Activated T-helper 9 cell treated with anti-CD3 and anti-CD28 coated beads, Interleukin-2, amount 50 U/mL, for 16 hours (primary cell): Measurements from ENCODE around the gene MAGEB17.
"Not testable (repeated sequence)": the region's sequence is repeated elsewhere in the genome, so short reads cannot be mapped to it uniquely, and the experiment has no call there.

Experiments used
- DNase-seq: peaks from one replicate; pipeline ENCODE4 v3.0.0-alpha.2; 2020; ENCODE audit warnings: low read depth

Gene MAGEB17

GRCh38 chrX:16156692-16157331 lies 10.5 kb upstream of the MAGEB17 start:
- DNase-seq, result no peak

- DNase-seq, result no peak
Measured at GRCh38 chrX:16160729-16161128, 6.6 kb upstream of the MAGEB17 start.

- not testable (repeated sequence) for DNase-seq
Measured at GRCh38 chrX:16161173-16161572, 6.1 kb upstream of the MAGEB17 start.

GRCh38 chrX:16162391-16162790 lies 4.9 kb upstream of the MAGEB17 start:
- DNase-seq, result no peak

- DNase-seq, result no peak
Measured at GRCh38 chrX:16164748-16165147, 2.5 kb upstream of the MAGEB17 start.

GRCh38 chrX:16171039-16171438 lies 3.8 kb downstream of the MAGEB17 start:
- DNase-seq, result no peak

GRCh38 chrX:16171944-16172343 lies 4.7 kb downstream of the MAGEB17 start:
- DNase-seq, result no peak

- DNase-seq, result no peak
Measured at GRCh38 chrX:16172391-16172790, 5.1 kb downstream of the MAGEB17 start.

GRCh38 chrX:16175329-16176061 lies 8.2 kb downstream of the MAGEB17 start:
- DNase-seq, result no peak

- no peak for DNase-seq
Measured at GRCh38 chrX:16177260-16177659, 10.0 kb downstream of the MAGEB17 start.

GRCh38 chrX:16183843-16184242 lies 16.6 kb downstream of the MAGEB17 start:
- DNase-seq, result not testable (repeated sequence)

- DNase-seq, result no peak
Measured at GRCh38 chrX:16185725-16186136, 18.4 kb downstream of the MAGEB17 start.

GRCh38 chrX:16186380-16187007 lies 19.2 kb downstream of the MAGEB17 start:
- DNase-seq, result no peak

GRCh38 chrX:16187024-16187760 lies 19.9 kb downstream of the MAGEB17 start:
- no peak for DNase-seq

- no peak for DNase-seq
Measured at GRCh38 chrX:16188687-16189086, 21.4 kb downstream of the MAGEB17 start.

GRCh38 chrX:16191605-16192004 lies 24.3 kb downstream of the MAGEB17 start:
- DNase-seq, result no peak

GRCh38 chrX:16196829-16197228 lies 29.5 kb downstream of the MAGEB17 start:
- DNase-seq, result no peak

- no peak for DNase-seq
Measured at GRCh38 chrX:16199343-16199742, 32.1 kb downstream of the MAGEB17 start.

GRCh38 chrX:16202943-16203342 lies 35.7 kb downstream of the MAGEB17 start:
- DNase-seq, result no peak

GRCh38 chrX:16204538-16204937 lies 37.3 kb downstream of the MAGEB17 start:
- DNase-seq, result no peak

- DNase-seq, result no peak
Measured at GRCh38 chrX:16205840-16206239, 38.6 kb downstream of the MAGEB17 start.

- DNase-seq, result no peak
Measured at GRCh38 chrX:16207634-16208033, 40.4 kb downstream of the MAGEB17 start.

GRCh38 chrX:16208601-16209000 lies 41.3 kb downstream of the MAGEB17 start:
- no peak for DNase-seq
